ENCODE results near the gene TRIAP1. TPM values are rescaled to one million over a fixed set of nuclear protein-coding genes. Genes with fewer than 3 reads are reported as not detected.

TRIAP1 gene
- total RNA-seq, 1 donor from 2014 or later = 54.6 TPM

GRCh38 chr12:120404271-120404670 is 41.9 kb downstream of the TRIAP1 start:
- Mint-ChIP-seq H3K4me3 (no peak overlapping the region), H3K27me3 (peaks cover 6% of the 10 kb centered on the region)
- intact Hi-C loops (cut with micrococcal nuclease) = no loop called here

GRCh38 chr12:120403869-120404268 is 42.3 kb downstream of the TRIAP1 start:
- Mint-ChIP-seq H3K27ac (no peak overlapping the region), H3K36me3 (ENCODE audit: low read depth) (no peaks in the 10 kb centered on the region), H3K27me3 (peaks cover 6% of the 10 kb centered on the region), H3K4me3 (no peak overlapping the region), H3K4me1 (peaks cover 2% of the 10 kb centered on the region), H3K9me3 (peaks cover 6% of the 10 kb centered on the region)
- DNase-seq = no peak
- intact Hi-C loops (cut with micrococcal nuclease) = no loop called here

More at GRCh38 chr12:120404271-120404670, 41.9 kb downstream of the TRIAP1 start:
- no peaks in the 10 kb centered on the region for H3K36me3 Mint-ChIP-seq (ENCODE audit: low read depth)
- H3K9me3 Mint-ChIP-seq = peaks cover 6% of the 10 kb centered on the region
- no peak for DNase-seq
- no peak overlapping the region for H3K27ac Mint-ChIP-seq
- H3K4me1 Mint-ChIP-seq = peaks cover 2% of the 10 kb centered on the region

DNA sequence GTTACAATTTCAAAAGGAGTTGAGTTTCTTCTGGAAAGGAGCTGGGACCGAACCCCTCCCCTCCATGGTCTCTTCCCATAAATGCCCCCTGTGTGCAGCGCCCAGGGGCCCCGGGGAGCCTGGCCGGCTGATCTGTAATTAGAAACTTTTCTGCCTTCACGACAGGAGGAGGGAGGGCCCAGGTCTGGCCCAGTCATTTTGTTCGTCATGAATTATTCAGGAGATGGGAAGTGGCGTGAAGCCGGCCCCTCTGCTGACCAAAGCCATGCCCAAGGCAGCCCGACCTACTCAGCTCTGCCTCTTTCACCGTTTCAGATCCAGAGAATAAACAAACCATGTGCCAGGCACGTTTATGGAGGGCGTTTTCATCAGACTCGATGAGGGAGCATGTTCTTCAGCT is 44.0 kb downstream of the TRIAP1 start:
- intact Hi-C loops (cut with micrococcal nuclease) = no loop called here
- no peak for DNase-seq
- no peak overlapping the region for H3K27ac Mint-ChIP-seq
- H3K4me1 Mint-ChIP-seq = peaks cover 2% of the 10 kb centered on the region
- no peaks in the 10 kb centered on the region for H3K36me3 Mint-ChIP-seq (ENCODE audit: low read depth)
- no peak overlapping the region for H3K4me3 Mint-ChIP-seq
- H3K27me3 Mint-ChIP-seq = peaks cover 9% of the 10 kb centered on the region
- peaks cover 6% of the 10 kb centered on the region for H3K9me3 Mint-ChIP-seq

GRCh38 chr12:120399531-120399930 is 46.7 kb downstream of the TRIAP1 start:
- no peak for DNase-seq

DNA sequence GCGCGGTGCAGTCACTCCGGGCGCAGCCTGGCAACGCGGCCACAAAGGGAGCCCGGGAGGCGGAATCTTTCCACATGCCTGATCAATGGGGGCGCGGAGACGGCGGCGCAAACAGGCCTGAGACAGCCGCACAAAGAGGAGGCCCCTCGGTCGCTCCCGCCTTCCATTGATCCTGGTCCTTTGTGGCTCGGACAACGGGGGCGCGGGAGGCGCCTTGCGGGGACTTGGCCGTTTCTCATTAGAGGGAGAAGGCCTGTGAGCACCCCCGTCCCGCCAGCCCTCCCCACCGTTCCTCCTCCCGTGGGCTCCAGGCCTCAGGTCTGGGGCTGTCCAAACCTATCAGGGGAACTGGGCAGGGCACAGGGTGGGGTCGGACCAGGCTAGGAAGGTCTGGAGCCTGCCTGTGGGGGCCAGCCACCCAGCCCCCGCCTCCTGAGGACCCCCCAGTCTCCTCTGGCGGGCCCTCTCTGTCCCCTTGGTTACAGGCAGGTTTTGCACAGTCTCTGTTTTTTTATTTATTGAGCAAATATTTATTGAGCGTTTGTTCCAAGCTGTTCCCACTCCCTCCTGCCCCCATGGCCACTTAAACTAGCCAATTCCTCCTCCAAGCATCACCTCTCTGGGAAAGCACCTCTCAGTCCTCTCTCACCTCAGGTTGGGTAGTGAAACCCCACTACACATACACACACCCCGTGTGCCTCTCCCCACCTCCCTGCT is 48.2 kb downstream of the TRIAP1 start:
- peaks cover 22% of the 10 kb centered on the region for H3K27me3 Mint-ChIP-seq
- H3K9me3 Mint-ChIP-seq = no peaks in the 10 kb centered on the region
- peaks cover 2% of the 10 kb centered on the region for H3K4me1 Mint-ChIP-seq
- DNase-seq = no peak
- H3K4me3 Mint-ChIP-seq = no peak overlapping the region
- intact Hi-C loops (cut with micrococcal nuclease) = no loop called here
- no peak overlapping the region for H3K27ac Mint-ChIP-seq
- no peaks in the 10 kb centered on the region for H3K36me3 Mint-ChIP-seq (ENCODE audit: low read depth)

More at GRCh38 chr12:120399531-120399930, 46.7 kb downstream of the TRIAP1 start:
- peaks cover 4% of the 10 kb centered on the region for H3K4me1 Mint-ChIP-seq
- H3K27ac Mint-ChIP-seq = no peak overlapping the region
- H3K4me3 Mint-ChIP-seq = no peak overlapping the region
- peaks cover 6% of the 10 kb centered on the region for H3K9me3 Mint-ChIP-seq
- H3K27me3 Mint-ChIP-seq = peaks cover 22% of the 10 kb centered on the region
- H3K36me3 Mint-ChIP-seq (ENCODE audit: low read depth) = no peaks in the 10 kb centered on the region
- intact Hi-C loops (cut with micrococcal nuclease) = no loop called here

DNA sequence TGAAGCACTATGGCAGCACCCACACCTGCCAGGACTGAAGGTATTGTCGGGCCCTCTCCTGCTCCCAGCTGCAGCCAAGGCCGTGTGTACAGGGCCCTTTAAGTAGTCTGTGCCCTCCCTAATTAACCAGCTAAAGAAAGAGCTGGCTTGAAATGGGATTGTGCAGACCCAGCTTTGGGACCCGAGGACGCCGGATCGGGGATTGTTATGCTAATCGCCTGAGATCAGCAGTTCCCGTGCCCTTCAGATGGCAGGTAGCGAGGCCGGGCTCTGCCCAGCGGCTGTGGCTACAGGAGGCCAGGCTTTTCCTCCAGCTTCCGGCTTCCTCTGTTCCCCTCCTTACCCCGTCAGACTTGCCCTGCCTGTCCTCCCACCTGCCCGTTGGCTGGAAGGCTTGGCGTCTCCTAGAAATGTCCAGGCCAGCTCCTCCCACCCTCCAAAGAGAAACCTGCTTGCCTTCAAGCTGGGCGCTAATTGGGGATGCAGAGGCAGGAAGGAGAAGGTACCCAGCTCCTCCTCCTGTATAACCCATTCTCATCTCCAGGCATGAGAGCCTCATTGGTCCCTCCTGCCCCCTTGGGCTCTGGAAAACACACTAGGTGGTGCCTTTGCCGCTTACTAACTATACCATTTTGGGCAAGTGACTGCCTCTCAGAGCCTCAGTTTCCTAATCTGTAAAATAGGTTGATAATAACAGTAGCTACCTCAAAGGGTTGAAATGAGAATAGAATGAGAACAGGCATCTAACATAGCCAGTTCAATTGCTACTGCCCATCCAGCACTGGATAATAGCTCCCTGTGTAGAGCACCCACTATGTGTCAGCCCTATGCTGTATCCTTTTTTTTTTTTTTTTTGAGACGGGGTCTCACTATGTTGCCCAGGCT is 51.5 kb downstream of the TRIAP1 start:
- H3K36me3 Mint-ChIP-seq (ENCODE audit: low read depth) = no peaks in the 10 kb centered on the region
- H3K27me3 Mint-ChIP-seq = peaks cover 25% of the 10 kb centered on the region
- H3K4me1 Mint-ChIP-seq = peaks cover 2% of the 10 kb centered on the region
- DNase-seq = no peak
- no peak overlapping the region for H3K4me3 Mint-ChIP-seq
- no peak overlapping the region for H3K27ac Mint-ChIP-seq
- H3K9me3 Mint-ChIP-seq = no peaks in the 10 kb centered on the region
- intact Hi-C loops (cut with micrococcal nuclease) = no loop called here

Other genes starting within 250 kb of the TRIAP1 start
- 2,659 and 2,699 TPM in 2 replicates for gene RPLP0, start 245.3 kb downstream of the TRIAP1 start, total RNA-seq
- 48.4 and 51.2 TPM in 2 replicates for gene PXN, start 180.7 kb downstream of the TRIAP1 start, total RNA-seq
- 5,486 and 6,492 TPM in 2 replicates for gene RNU4-2, start 154.5 kb downstream of the TRIAP1 start, total RNA-seq
- gene RNU4-1, start 153.1 kb downstream of the TRIAP1 start, total RNA-seq = 2,196 and 2,563 TPM in 2 replicates
- gene SIRT4, start 144.1 kb downstream of the TRIAP1 start, total RNA-seq = 1.1 and 2.5 TPM in 2 replicates
- not detected in 2 replicates for gene PLA2G1B, start 118.6 kb downstream of the TRIAP1 start, total RNA-seq
- 0.33 and 0.79 TPM in 2 replicates for gene MSI1, start 77.2 kb downstream of the TRIAP1 start, total RNA-seq
- 362 and 363 TPM in 2 replicates for gene COX6A1, start 8.3 kb downstream of the TRIAP1 start, total RNA-seq
- 34.1 and 41.0 TPM in 2 replicates for gene GATC, start 60 bp upstream of the TRIAP1 start, total RNA-seq
- gene SRSF9, start 23.4 kb upstream of the TRIAP1 start, total RNA-seq = 249 and 255 TPM in 2 replicates
- 330 and 351 TPM in 2 replicates for gene DYNLL1, start 49.7 kb upstream of the TRIAP1 start, total RNA-seq
- 28.0 and 28.3 TPM in 2 replicates for gene COQ5, start 82.8 kb upstream of the TRIAP1 start, total RNA-seq
- 153 and 160 TPM in 2 replicates for gene RNF10, start 88.0 kb upstream of the TRIAP1 start, total RNA-seq
- 74.0 and 76.0 TPM in 2 replicates for gene POP5, start 135.0 kb upstream of the TRIAP1 start, total RNA-seq
- gene CABP1, start 194.2 kb upstream of the TRIAP1 start, total RNA-seq = 0.16 and 0.17 TPM in 2 replicates
- 131 and 149 TPM in 2 replicates for gene MLEC, start 240.8 kb upstream of the TRIAP1 start, total RNA-seq

Measured in activated CD4-positive, alpha-beta T cell treated with anti-CD3 and anti-CD28 coated beads, Interleukin-2, amount 10 ng/mL, durations not matched to agents 24 days and 14 days (primary cell).